HG03558 (cell line): ENCODE data around the gene ATPAF2.
"Not testable (repeated sequence)": the region's sequence is repeated elsewhere in the genome, so short reads cannot be mapped to it uniquely, and the experiment has no call there.

Experiments
- ATAC-seq: cut with Tn5 transposase; IDR thresholded peaks from one replicate; pipeline ENCODE4 v1.9.1; 2021; ENCODE audit warnings: moderate number of reproducible peaks; ENCODE audit not compliant: unreplicated experiment; ENCODE audit errors: extremely low read depth

The ATPAF2 gene

DNA sequence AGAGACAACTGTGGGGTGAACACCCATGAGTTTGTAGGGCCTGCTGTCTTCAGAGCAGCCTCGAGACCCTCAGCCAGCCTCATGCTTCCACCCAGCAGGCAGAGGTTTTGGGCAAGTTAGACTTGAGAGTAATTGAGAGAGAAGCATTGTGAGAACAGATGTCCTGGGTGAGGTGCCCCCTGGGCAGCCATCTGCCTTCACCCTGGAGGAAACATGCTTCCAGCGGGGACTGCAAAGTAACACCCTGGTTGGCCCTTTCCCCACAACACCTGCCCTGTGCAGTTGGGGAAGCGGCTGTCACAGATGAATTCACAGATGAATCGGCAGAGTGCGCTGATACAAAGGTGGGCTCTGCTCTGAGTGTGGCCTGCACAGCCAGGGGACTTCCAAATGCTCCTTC lies 23.4 kb downstream of the ATPAF2 start:
- no peak for ATAC-seq

GRCh38 chr17:18014006-18014405 lies 25.0 kb downstream of the ATPAF2 start:
- ATAC-seq = no peak

- no peak for ATAC-seq
These were observed 27.7 kb downstream of the ATPAF2 start for GRCh38 chr17:18011286-18011685.

DNA sequence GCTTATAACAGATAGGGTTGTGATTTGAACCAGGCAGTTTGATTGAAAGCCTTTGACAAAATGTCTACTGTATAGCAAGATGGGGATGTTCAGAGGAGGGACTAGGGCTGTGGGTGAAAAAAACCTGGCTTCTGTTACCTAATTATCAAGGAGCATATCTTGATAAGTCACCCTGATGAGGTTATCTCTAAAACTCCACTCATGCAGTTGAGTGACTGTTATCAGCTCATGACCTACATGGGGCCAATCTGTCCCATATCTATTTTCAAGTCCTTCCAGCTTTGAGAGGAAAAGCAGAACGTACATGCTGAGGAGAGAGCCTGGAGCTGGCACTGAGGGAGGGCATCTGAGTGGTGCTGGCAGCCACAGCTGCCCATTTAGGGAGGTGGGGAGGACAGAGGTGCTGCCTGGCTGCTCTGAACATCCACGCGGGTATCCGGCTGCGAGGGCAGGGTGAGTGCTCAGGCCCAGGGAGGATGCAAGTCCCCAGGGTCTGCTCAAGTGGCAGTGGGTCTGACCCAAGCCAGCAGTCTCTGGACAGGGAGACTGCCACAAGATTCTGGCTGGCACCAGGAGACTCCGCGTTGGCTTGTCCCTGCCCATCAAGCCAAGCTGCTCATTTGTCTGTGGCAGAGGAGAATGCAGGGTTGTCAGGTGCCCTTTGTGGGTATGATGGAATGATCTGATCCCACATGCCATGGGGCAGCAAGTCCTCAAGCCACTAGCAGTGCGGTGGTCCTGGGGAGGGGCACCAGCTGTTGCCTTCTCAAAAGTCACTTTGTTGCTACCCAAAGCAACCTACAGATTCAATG lies 29.2 kb downstream of the ATPAF2 start:
- no peak for ATAC-seq

DNA sequence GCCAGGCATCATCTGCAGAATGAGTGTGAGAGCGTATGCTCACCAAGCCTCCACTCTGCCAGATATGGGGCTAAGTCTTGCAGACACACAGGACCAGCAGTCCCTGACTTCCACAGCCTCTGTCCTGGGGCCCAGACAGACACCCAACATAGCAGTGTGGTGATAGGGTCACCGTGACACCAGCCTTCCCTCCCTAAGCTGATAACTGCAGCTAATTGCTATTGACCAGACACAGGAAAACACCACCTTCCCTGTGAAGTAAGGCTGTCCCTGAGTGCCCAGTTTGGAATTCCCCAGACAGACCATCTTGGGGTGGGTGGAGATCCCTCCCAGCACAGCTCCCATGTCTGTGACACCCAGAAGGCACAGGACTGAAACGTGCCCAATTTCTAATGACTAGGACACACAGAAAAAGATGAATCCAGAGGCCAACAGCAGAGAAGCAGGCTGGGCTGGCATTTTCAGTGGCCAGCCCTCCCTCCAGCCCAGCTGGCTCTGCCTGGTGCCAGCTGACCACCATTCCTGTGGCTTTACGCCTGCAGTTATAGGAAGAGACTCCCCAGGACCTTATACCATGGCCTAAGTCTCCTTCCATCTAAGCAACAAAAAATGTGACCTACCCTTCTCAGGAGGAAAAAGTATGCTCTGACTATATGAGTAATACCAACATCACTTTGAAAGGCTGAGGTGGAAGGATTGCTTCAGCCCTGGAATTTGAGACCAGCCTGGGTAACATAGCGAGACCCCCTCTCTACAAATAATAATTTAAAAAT lies 30.3 kb downstream of the ATPAF2 start:
- no peak for ATAC-seq

DNA sequence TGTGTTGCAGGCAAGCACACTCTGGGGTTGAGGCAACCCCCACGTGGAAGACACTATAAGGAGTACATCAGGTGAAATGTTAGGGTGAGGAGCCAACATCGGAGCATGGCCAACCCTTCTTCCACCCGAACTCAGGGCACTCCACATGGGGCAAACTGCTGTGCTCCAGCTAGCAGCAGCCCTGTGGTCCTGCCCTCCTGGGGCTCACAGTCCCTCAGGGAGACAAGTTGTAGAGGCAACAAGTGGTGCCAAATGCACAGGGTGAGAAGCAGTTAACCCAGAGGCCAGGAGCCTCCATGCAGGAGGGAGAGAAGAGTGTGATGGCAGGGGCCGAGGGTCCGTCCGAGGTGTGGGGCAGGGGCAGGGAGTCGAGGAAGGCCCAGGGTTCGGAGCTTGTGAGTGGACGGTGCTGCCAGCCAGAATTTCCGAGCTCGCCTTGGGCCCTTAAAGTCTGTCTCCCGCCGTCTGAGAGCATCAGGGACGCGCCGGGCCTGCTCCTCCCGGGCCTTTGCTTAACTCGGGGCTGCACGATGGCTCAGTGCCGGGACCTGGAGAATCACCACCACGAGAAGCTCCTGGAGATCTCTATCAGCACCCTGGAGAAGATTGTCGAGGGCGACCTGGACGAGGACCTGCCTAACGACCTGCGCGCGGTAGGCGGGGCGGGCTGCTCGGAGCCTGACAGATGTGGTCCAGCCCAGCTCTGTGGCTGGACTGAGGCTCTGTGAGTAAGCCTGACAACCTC lies 32.3 kb downstream of the ATPAF2 start:
- ATAC-seq = no peak

DNA sequence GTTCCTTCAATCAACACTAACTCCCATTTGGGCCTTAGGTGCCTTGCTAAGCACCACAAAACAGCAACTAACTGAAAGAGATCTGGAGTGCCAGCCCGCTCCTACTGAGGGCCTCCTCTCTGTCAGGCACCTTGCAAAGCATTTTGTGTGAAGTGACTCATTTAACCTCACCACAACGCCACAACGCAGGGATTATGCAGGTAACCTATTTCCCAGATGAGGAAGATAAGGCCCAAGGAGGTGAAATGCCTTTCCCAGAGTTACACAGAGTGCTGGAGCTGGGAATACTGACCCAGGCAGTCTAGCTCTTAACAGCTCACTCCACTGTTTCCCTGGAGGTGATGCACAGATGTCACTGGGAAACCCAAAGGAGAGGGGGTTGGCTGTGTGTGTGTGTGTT lies 33.5 kb downstream of the ATPAF2 start:
- ATAC-seq = no peak

GRCh38 chr17:18004884-18005305 lies 34.1 kb downstream of the ATPAF2 start:
- no peak for ATAC-seq

GRCh38 chr17:18004345-18004744 lies 34.6 kb downstream of the ATPAF2 start:
- ATAC-seq = no peak

- ATAC-seq = no peak
These were observed 36.8 kb downstream of the ATPAF2 start for GRCh38 chr17:18002171-18002570.

DNA sequence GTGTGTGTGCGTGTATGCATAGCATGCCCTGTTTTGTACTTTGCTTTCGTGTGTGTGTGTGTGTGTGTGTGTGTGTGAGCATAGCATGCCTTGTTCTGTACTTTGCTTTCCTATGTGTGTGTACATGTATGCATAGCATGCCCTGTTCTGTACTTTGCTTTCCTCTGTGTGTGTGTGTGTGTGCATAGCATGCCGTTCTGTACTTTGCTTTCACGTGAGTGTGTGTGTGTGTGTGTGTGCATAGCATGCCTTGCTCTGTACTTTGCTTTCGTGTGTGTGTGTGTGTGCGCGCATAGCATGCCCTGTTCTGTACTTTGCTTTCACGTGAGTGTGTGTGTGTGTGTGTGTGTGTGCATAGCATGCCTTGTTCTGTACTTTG lies 38.9 kb downstream of the ATPAF2 start:
- ATAC-seq = no peak

GRCh38 chr17:17999364-18000029 lies 39.5 kb downstream of the ATPAF2 start:
- no peak for ATAC-seq

- no peak for ATAC-seq
These were observed 40.0 kb downstream of the ATPAF2 start for GRCh38 chr17:17998934-17999333.

DNA sequence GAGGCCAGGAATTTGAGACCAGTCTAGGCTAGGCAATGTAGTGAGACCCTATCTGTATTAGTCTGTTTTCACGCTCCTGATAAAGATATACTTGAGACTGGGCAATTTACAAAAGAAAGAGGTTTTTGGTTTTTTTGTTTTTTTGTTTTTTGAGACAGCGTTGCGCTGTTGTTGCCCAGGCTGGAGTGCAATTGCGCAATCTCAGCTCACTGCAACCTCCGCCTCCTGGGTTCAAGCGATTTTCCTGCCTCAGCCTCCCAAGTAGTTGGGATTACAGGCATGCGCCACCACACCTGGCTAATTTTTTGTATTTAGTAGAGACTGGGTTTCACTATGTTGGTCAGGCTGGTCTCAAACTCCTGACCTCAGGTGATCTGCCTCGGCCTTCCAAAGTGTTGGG lies 43.1 kb downstream of the ATPAF2 start:
- ATAC-seq = not testable (repeated sequence)

- ATAC-seq = no peak
These were observed 44.5 kb downstream of the ATPAF2 start for GRCh38 chr17:17994271-17995069.

- ATAC-seq = no peak
These were observed 45.1 kb downstream of the ATPAF2 start for GRCh38 chr17:17993852-17994251.

DNA sequence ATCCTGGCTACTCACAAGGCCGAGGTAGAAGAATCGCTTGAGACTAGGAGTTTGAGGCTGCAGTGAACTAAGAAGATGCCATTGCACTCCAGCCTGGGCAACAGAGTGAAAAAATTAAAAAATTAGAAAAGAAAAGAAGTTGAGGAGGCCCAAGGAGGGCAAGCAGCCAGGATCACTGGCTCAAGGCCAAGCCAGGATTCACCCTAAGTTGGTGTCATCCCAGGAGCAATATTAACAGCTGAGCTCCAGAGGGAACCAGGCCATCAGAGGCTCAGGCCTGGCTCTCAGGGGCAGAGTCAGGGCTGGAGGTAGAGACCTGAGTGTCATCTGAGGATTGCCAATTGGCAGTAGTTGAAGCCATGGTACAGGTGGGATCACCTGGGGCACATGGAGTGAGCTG lies 45.6 kb downstream of the ATPAF2 start:
- no peak for ATAC-seq

DNA sequence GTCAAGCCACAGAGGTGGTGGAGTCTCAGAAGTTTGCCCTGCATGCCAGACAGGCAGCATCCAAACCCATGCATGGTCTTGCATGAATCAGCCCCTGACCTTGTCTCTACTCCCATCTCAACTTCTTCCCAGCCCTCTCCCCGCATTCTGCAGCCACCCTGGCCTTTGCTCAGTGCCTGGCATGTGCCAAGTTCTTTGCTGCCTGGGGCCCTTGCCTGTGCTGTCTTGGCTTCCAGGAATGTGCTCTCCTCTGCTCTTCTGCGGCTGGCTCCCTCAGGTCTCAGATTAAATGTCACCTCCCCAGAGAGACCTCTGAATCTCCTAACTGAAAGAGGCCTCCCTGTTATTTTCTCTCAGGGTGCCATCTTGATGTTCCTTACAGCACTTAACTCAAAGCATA lies 48.7 kb downstream of the ATPAF2 start:
- no peak for ATAC-seq

DNA sequence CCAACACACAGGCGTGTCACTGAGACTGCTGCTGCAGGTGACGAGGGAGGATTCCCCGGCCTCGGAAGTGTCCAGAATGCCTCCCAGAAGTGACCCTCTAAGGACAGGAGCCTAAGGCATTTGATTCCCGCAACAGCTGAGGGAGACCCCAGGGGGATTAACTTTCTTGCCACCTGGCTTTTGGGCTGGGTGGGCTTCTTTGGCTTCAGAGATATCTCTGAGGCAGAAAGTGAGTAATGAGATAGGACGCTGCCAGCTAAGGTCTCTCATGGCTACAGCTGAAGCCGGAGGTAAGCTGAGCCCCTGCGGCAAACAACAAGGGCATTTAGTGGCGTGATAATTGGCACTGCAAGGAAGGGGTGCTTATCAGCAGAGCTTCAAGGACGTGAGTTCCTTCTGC lies 49.4 kb downstream of the ATPAF2 start:
- ATAC-seq = no peak

- no peak for ATAC-seq
These were observed 49.9 kb downstream of the ATPAF2 start for GRCh38 chr17:17989081-17989480.
